NCI-H2107 treated with DMSO at 0.1 percent for 48 hours (cell line): Measurements from ENCODE around the gene RAD51B.

Experiments used
- DNase-seq: peaks from one replicate; lab custom pipeline; 2025; ENCODE audit not compliant: unreplicated experiment; lab: John Stamatoyannopoulos, UW

RAD51B gene

GRCh38 chr14:68766299-68767247, 947.0 kb downstream of the RAD51B start:
- DNase-seq = no peak

- DNase-seq = no peak
These were observed 947.7 kb downstream of the RAD51B start for GRCh38 chr14:68767248-68767645.

- DNase-seq = no peak
These were observed 948.7 kb downstream of the RAD51B start for GRCh38 chr14:68768316-68768715.

- no peak for DNase-seq
These were observed 950.5 kb downstream of the RAD51B start for GRCh38 chr14:68770051-68770450.

- no peak for DNase-seq
These were observed 951.1 kb downstream of the RAD51B start for GRCh38 chr14:68770553-68771286.

- DNase-seq = no peak
These were observed 952.1 kb downstream of the RAD51B start for GRCh38 chr14:68771631-68772030.

GRCh38 chr14:68772761-68773381, 953.3 kb downstream of the RAD51B start:
- no peak for DNase-seq

GRCh38 chr14:68774771-68775613, 955.4 kb downstream of the RAD51B start:
- no peak for DNase-seq

- no peak for DNase-seq
These were observed 956.1 kb downstream of the RAD51B start for GRCh38 chr14:68775614-68776126.

- no peak for DNase-seq
These were observed 958.1 kb downstream of the RAD51B start for GRCh38 chr14:68777644-68778043.
